Measurements from ENCODE around the gene COPG1. TPM values are rescaled to one million over a fixed set of nuclear protein-coding genes. Genes with fewer than 3 reads are reported as not detected.

Gene COPG1
- total RNA-seq, 4 donors from 2014 or later: 55.6 to 89.1 (median 70.4) TPM

DNA sequence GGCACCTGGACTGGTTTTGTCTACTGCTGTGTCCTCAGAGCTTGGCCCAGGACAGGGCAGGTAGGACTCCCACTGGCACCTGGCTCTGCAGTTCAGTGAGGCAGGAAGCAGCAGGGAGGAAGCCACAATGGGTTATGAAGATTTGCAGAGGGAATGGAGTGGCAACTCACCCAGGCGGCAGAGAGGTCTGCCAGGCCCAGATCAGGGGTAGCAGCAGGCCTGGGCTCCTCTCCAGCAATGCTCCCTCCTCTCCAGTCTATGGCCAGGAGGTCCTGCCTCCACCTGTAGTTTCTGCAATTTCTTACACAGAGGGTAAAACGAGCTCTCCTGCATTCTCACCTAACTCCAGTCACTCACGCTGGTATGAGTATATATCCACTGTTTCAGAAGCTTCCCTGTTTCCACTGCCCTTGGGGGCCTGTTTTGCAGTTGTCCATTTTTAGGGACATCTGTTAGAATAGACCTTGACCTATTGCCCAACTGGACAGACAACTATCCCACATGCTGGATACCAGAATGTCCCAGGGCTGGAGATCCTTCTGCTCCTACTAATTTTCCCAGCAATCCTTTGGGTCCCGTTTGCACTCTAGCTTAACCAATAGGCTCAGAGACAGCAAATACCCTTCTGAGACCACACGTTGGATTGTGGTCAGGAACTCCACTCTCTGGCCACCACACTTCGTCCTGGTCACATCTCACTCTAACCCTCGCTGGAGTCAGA, 64.4 kb downstream of the COPG1 start:
- Histone ChIP-seq H3K4me1 (peaks cover 17 to 34% (median 28%) of the 10 kb centered on the region in 4 donors), H3K9me3 (no peaks in the 10 kb centered on the region), H3K4me3 (peak overlapping the region; percentile 73 to 88 (median 76)), H3K27me3 (no peaks in the 10 kb centered on the region), H3K36me3 (peaks cover 0 to 3% (median under 1%) of the 10 kb centered on the region in 4 donors), H3K27ac (replicated peaks in 1 of 4) (peak overlapping the region; percentile 88 to 94 (median 92))
- no peak for DNase-seq (ENCODE audit: extremely low spot score)
- intact Hi-C loops (cut with DNase I): loop anchor here (2.0 kb wide), 1 partner anchor 35 kb away; the partner anchor contains the start of gene HMCES
- WGBS: 55% methylated on average over 6 of the region's 7 CpGs
- TF ChIP-seq POLR2A (IDR thresholded peaks at IDR 0.05; ENCODE audit: low read depth) (no peak), EP300 (IDR thresholded peaks at IDR 0.05) (no peak), POLR2AphosphoS5 (IDR thresholded peaks at IDR 0.05) (peak in 1 of 2 donors; percentile 23)
- TF ChIP-seq, protein P1, sequence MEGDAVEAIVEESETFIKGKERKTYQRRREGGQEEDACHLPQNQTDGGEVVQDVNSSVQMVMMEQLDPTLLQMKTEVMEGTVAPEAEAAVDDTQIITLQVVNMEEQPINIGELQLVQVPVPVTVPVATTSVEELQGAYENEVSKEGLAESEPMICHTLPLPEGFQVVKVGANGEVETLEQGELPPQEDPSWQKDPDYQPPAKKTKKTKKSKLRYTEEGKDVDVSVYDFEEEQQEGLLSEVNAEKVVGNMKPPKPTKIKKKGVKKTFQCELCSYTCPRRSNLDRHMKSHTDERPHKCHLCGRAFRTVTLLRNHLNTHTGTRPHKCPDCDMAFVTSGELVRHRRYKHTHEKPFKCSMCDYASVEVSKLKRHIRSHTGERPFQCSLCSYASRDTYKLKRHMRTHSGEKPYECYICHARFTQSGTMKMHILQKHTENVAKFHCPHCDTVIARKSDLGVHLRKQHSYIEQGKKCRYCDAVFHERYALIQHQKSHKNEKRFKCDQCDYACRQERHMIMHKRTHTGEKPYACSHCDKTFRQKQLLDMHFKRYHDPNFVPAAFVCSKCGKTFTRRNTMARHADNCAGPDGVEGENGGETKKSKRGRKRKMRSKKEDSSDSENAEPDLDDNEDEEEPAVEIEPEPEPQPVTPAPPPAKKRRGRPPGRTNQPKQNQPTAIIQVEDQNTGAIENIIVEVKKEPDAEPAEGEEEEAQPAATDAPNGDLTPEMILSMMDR (IDR thresholded peaks at IDR 0.05): no peak

DNA sequence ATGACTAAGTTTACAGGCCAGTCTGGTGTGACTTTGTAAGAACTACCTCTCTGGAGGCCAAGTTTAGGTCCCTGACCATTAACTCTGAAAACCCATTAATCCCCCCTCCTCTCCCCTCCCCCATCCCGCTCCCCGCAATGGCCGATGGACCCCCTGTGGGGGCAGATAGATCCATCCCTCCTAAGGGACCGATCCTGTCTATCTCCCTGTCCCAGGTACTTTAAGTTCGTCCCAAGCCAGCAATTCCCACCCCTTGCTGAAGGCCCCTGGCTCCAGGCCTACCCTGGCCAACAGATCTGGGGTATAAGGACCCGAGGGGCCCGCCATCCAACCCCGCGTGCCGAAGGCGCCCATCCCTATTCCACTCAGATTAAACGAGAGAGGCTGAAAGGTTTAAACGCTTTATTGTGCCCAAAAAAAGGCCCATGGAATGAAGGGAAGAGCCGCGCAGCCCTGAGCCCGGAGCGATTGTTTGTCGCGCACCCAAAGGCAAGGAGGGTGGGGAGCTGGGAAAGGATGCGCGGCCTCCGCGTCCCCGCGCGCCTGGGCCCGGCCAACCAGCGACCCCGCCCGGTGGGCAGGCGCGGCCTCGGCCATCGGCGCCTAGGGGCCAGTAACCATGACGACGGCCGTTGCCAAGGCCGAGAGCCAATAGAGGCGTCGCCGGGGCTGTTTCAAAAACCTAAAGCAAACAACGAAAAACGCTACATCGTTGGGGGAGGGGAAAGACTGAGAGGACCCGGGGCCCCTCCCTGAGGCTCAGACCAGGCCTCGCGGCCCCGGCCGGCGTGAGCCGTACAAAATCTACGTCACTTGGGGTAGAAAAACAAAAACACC, 65.2 kb downstream of the COPG1 start:
- WGBS: under 1% methylated on average over 50 of the region's 53 CpGs
- TF ChIP-seq, protein P1 (IDR thresholded peaks at IDR 0.05): peak in 1 of 3 experiments; percentile 17
- TF ChIP-seq EP300 (IDR thresholded peaks at IDR 0.05): no peak
- peak; percentile 75 to 80 for TF ChIP-seq POLR2AphosphoS5 (IDR thresholded peaks at IDR 0.05)
- TF ChIP-seq POLR2A (IDR thresholded peaks at IDR 0.05; ENCODE audit: low read depth): no peak
- H3K27me3 ChIP-seq: no peaks in the 10 kb centered on the region
- H3K36me3 ChIP-seq: peaks cover 0 to 6% (median 3%) of the 10 kb centered on the region in 4 donors
- intact Hi-C loops (cut with DNase I): loop anchor here (2.0 kb wide), 1 partner anchor 36 kb away; the partner anchor contains the start of gene HMCES
- H3K4me1 ChIP-seq: peaks cover 17 to 34% (median 28%) of the 10 kb centered on the region in 4 donors
- peak overlapping the region; percentile 73 to 88 (median 76) for H3K4me3 ChIP-seq
- no peaks in the 10 kb centered on the region for H3K9me3 ChIP-seq
- no peak for DNase-seq (ENCODE audit: extremely low spot score)
- H3K27ac ChIP-seq (replicated peaks in 1 of 4): peak overlapping the region; percentile 88 to 94 (median 92)

DNA sequence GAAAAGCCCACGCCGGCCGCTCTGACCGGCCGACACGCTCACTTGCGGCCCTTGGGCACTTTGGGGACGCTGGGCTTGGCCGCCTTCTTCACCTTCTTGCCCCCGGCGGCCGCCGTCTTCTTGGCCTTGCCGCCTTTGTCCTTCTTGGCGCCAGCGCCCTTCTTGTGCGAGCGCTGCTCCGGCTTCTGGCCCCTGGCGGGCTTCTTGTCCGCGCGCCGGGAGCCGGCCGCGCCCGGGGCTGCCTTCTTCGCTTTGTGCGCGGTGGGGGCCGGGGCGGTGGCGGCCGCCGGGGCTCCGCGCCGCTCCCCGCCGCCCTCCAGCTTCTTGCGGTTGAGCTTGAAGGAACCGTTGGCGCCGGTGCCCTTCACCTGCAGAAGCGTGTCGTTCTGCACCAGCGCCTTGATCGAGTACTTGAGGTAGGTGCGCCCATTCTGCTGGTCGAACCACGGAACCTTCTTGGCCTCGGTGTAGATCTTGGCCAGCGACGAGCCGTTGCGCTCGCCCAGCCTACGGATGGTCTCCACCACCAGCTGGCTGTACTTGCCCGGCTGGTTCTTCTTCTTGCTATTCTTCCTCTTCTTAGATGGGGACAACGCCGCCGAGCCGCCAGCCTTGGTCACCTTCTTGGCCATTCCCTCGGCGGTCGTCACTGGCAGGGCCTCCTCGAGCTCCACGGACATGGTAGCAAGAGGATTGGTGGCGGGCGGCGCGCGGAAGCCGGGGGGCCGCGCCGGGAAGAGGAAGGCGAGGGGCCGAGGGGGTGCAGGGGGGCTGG, 66.0 kb downstream of the COPG1 start:
- H3K27me3 ChIP-seq: no peaks in the 10 kb centered on the region
- H3K36me3 ChIP-seq: peaks cover 0 to 14% (median 7%) of the 10 kb centered on the region in 4 donors
- TF ChIP-seq POLR2AphosphoS5 (IDR thresholded peaks at IDR 0.05): peak in 1 of 2 donors; percentile 4
- TF ChIP-seq, protein P1 (IDR thresholded peaks at IDR 0.05): no peak
- H3K4me1 ChIP-seq: peaks cover 17 to 34% (median 28%) of the 10 kb centered on the region in 4 donors
- H3K4me3 ChIP-seq: peak overlapping the region; percentile 73 to 88 (median 76)
- no CpG with 5 or more reads among the region's 80 CpGs for WGBS
- H3K9me3 ChIP-seq: no peaks in the 10 kb centered on the region
- no peak for DNase-seq (ENCODE audit: extremely low spot score)
- H3K27ac ChIP-seq (replicated peaks in 1 of 4): peak overlapping the region; percentile 88 to 94 (median 92)
- intact Hi-C loops (cut with DNase I): loop anchor here (2.0 kb wide), 1 partner anchor 37 kb away; the partner anchor contains the start of gene HMCES

DNA sequence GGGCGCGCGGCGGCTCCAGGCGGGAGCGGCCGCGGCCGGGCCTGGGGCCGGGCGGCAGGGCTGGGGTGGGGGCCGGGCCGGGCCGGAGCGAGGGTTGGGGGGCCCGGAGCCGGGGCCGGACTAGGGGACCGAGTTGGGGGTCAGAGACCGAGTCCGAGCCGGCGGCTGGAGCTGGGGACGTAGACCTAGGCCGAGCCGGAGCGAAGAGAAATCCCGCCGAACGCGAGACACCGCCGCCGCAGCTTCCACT, 66.5 kb downstream of the COPG1 start:
- intact Hi-C loops (cut with DNase I): loop anchor here (2.0 kb wide), 1 partner anchor 37 kb away; the partner anchor contains the start of gene HMCES
- H3K9me3 ChIP-seq: no peaks in the 10 kb centered on the region
- TF ChIP-seq POLR2AphosphoS5 (IDR thresholded peaks at IDR 0.05) (no peak), EP300 (IDR thresholded peaks at IDR 0.05) (no peak), POLR2A (IDR thresholded peaks at IDR 0.05; ENCODE audit: low read depth) (no peak)
- TF ChIP-seq, protein P1 (IDR thresholded peaks at IDR 0.05): no peak

More for the DNA sequence above, 66.5 kb downstream of the COPG1 start:
- H3K36me3 ChIP-seq: peaks cover 0 to 18% (median 10%) of the 10 kb centered on the region in 4 donors
- H3K27ac ChIP-seq (replicated peaks in 1 of 4): peak overlapping the region; percentile 88 to 94 (median 92)
- no peaks in the 10 kb centered on the region for H3K27me3 ChIP-seq
- WGBS: no CpG with 5 or more reads among the region's 34 CpGs
- H3K4me3 ChIP-seq: peak overlapping the region; percentile 73 to 88 (median 76)
- peaks cover 17 to 34% (median 28%) of the 10 kb centered on the region in 4 donors for H3K4me1 ChIP-seq
- no peak for DNase-seq (ENCODE audit: extremely low spot score)
